PC-3 (cell line): ENCODE results near the gene EGF. TPM values are rescaled to one million over a fixed set of nuclear protein-coding genes. Genes with fewer than 3 reads are reported as not detected.

Experiments used
- ATAC-seq: fragments of 200-7000 bp; cut with Tn5 transposase; 2 replicates; pipeline ENCODE4 v1.9.1; 2020; ENCODE audit warnings: mild to moderate bottlenecking, moderate library complexity
- BruUV-seq: library from RNA; stranded (reverse); fragments of 400-500 nt; replicated peaks from 2 replicates; lab custom pipeline; 2021; lab: Mats Ljungman, UMichigan
- CTCF ChIA-PET: fragments of 300-600 bp; sonication (Branson Sonifier 250); formaldehyde crosslinking; loops from one replicate; lab custom pipeline; 2022; ENCODE audit warnings: antibody characterized with exemption; lab: Charles Lee
- POLR2A ChIA-PET: fragments of 300-600 bp; sonication (Branson Sonifier 250); formaldehyde crosslinking; loops from one replicate; lab custom pipeline; 2022; ENCODE audit warnings: antibody characterized with exemption; ENCODE audit not compliant: unreplicated experiment; lab: Charles Lee
- DNase-seq: peaks from one replicate; pipeline ENCODE4 v3.0.0-alpha.2; 2015
- H2AFZ ChIP-seq: fragments of 300-600 bp; sonication (generic); 2 replicates; pipeline ENCODE4 v1.6.0; 2016; ENCODE audit warnings: antibody characterized with exemption, low read length
- H3F3A ChIP-seq: fragments of 300-600 bp; sonication (generic); one replicate; pipeline ENCODE4 v1.6.0; 2017; ENCODE audit warnings: antibody characterized with exemption, low read length, control low read depth, mild to moderate bottlenecking; ENCODE audit not compliant: unreplicated experiment
- H3K27ac ChIP-seq: fragments of 300-600 bp; sonication (generic); 2 replicates; pipeline ENCODE4 v1.5.1; 2016; ENCODE audit warnings: mild to moderate bottlenecking, low read length
- H3K27me3 ChIP-seq: fragments of 300-600 bp; sonication (generic); 2 replicates; pipeline ENCODE4 v1.6.1; 2016; ENCODE audit warnings: low read length, mixed read lengths
- H3K36me3 ChIP-seq: fragments of 300-600 bp; sonication (generic); 2 replicates; pipeline ENCODE4 v1.6.1; 2016; ENCODE audit warnings: low read depth, mixed run types, low read length, mixed read lengths
- H3K4me1 ChIP-seq: fragments of 300-600 bp; sonication (generic); 2 replicates; pipeline ENCODE4 v1.5.1; 2016; ENCODE audit warnings: low read length; ENCODE audit not compliant: insufficient read depth
- H3K4me2 ChIP-seq: fragments of 300-600 bp; sonication (generic); 2 replicates; pipeline ENCODE4 v1.6.0; 2016; ENCODE audit warnings: low read length
- H3K4me3 ChIP-seq: fragments of 300-600 bp; sonication (generic); 2 replicates; pipeline ENCODE4 v1.5.1; 2016; ENCODE audit warnings: mild to moderate bottlenecking, low read length, mixed read lengths
- H3K79me2 ChIP-seq: fragments of 300-600 bp; sonication (generic); 2 replicates; pipeline ENCODE4 v1.6.1; 2017; ENCODE audit warnings: low read length, mixed read lengths
- H3K9ac ChIP-seq: fragments of 300-600 bp; sonication (generic); 2 replicates; pipeline ENCODE4 v1.6.0; 2016; ENCODE audit warnings: mild to moderate bottlenecking, low read length
- H3K9me2 ChIP-seq: fragments of 300-600 bp; sonication (generic); replicated peaks from 2 replicates; pipeline ENCODE4 v1.6.1; 2016; ENCODE audit warnings: mixed run types, low read length, mixed read lengths
- H3K9me3 ChIP-seq: fragments of 300-600 bp; sonication (generic); 2 replicates; pipeline ENCODE4 v1.6.1; 2016; ENCODE audit warnings: low read length, mixed read lengths
- H4K20me1 ChIP-seq: fragments of 300-600 bp; sonication (generic); 2 replicates; pipeline ENCODE4 v1.6.1; 2016; ENCODE audit warnings: low read length, mixed read lengths
- EZH2 ChIP-seq: fragments of 300-600 bp; sonication (generic); IDR thresholded peaks from one replicate; pipeline ENCODE4 v1.6.1; 2017; ENCODE audit warnings: antibody characterized with exemption, mild to moderate bottlenecking, low read length; ENCODE audit not compliant: unreplicated experiment
- EZH2phosphoT487 ChIP-seq: fragments of 300-600 bp; sonication (generic); IDR thresholded peaks from 2 replicates; pipeline ENCODE4 v1.6.1; 2018; ENCODE audit warnings: mild to moderate bottlenecking, antibody characterized with exemption, low read length, borderline replicate concordance
- intact Hi-C: fragments of 100-400 bp; cut with micrococcal nuclease; formaldehyde crosslinking; loops from 2 replicates; pipeline ENCODE4 v1.9.0; 2023
- total RNA-seq: library from RNA; depleted of rRNA; stranded (reverse); fragments of >200 nt; gene quantifications from 2 replicates; pipeline ENCODE4 v1.2.3, GENCODE V29; 2014
- TF ChIP-seq, protein P1 (sequence below): fragments of 300-600 bp; sonication (generic); conservative IDR thresholded peaks from 2 replicates; pipeline ENCODE4 v1.5.1; 2017; ENCODE audit warnings: antibody characterized with exemption, low read depth, mild to moderate bottlenecking, low read length

EGF gene
- total RNA-seq, 1 experiment from 2014 or later = 6.1 TPM

DNA sequence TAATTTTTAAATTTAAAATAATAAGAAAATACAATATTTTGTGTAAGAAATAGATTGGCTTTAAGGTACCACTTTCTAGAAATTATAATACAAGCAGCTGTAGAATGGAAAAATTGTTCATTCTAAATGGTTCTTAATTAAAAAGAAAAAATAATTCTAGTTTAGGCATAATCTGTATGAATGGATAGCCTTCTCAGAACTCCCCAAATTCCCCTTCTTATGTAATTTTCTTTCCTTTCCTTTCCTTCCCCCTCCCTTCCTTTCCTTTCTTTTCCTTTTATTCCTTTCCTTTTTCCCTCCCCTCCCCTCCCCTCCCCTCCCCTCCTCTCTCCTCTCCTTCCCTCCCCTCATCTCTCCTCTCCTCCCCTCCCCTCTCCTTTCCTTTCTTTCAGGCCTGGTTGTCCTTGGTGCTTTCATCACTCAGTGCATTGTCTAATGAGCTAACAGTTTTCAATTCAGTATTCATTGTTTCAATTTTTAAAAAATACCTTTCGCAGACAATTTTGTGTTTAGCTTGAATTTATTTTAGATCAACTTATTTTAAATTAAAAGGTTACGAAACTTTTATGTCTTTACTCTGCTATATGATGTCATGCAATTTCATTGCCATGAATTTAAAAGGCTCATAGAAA, 35.9 kb upstream of the EGF start:
- no peaks in the 10 kb centered on the region for H3K36me3 ChIP-seq
- CTCF ChIA-PET = no interaction called here
- H3K27ac ChIP-seq = no peak overlapping the region
- no peaks in the 10 kb centered on the region for H4K20me1 ChIP-seq
- intact Hi-C loops = no loop called here
- H3K4me3 ChIP-seq = no peak overlapping the region
- H3K9me2 ChIP-seq = no peaks in the 10 kb centered on the region
- ATAC-seq (no peak), DNase-seq (no peak)
- BruUV-seq = no TSS peak
- no peak overlapping the region for H3K4me2 ChIP-seq
- no peaks in the 10 kb centered on the region for H3K27me3 ChIP-seq
- H3K79me2 ChIP-seq = no peaks in the 10 kb centered on the region
- TF ChIP-seq, protein P1, sequence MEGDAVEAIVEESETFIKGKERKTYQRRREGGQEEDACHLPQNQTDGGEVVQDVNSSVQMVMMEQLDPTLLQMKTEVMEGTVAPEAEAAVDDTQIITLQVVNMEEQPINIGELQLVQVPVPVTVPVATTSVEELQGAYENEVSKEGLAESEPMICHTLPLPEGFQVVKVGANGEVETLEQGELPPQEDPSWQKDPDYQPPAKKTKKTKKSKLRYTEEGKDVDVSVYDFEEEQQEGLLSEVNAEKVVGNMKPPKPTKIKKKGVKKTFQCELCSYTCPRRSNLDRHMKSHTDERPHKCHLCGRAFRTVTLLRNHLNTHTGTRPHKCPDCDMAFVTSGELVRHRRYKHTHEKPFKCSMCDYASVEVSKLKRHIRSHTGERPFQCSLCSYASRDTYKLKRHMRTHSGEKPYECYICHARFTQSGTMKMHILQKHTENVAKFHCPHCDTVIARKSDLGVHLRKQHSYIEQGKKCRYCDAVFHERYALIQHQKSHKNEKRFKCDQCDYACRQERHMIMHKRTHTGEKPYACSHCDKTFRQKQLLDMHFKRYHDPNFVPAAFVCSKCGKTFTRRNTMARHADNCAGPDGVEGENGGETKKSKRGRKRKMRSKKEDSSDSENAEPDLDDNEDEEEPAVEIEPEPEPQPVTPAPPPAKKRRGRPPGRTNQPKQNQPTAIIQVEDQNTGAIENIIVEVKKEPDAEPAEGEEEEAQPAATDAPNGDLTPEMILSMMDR = no peak
- no peak for TF ChIP-seq EZH2phosphoT487
- no peak for TF ChIP-seq EZH2
- no peak overlapping the region for H3K9ac ChIP-seq
- POLR2A ChIA-PET = no interaction called here
- peaks cover 17% of the 10 kb centered on the region for H3K4me1 ChIP-seq
- H2AFZ ChIP-seq = no peak overlapping the region
- no peaks in the 10 kb centered on the region for H3K9me3 ChIP-seq
- no peaks in the 10 kb centered on the region for H3F3A ChIP-seq

DNA sequence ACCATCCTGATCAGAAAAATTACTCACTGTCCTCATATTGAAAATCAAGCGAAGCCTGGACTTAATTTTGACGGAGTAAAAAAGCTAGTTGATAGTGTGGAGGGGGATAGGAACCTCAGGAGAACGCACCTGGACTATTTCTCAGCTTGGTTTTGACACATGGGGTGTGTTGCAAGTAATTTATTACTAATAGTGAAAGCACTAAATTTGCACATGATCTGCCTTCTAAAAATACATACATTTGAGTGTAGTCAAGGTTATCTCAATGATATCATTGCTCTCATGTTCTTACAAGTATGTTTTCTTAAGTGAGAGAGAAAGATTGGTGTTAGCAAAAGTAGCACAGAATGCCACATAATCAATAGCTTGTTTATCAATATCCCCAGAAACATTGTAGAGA, 35.3 kb upstream of the EGF start:
- BruUV-seq = no TSS peak
- no peaks in the 10 kb centered on the region for H3K79me2 ChIP-seq
- ATAC-seq = no peak
- H3K9me2 ChIP-seq = no peaks in the 10 kb centered on the region
- TF ChIP-seq, protein P1 = no peak
- no peak for TF ChIP-seq EZH2phosphoT487
- TF ChIP-seq EZH2 = no peak
- no peaks in the 10 kb centered on the region for H4K20me1 ChIP-seq
- ChIA-PET CTCF (no interaction called here), POLR2A (no interaction called here)
- no peak overlapping the region for H3K9ac ChIP-seq
- no peak overlapping the region for H3K27ac ChIP-seq
- no peaks in the 10 kb centered on the region for H3F3A ChIP-seq
- H3K36me3 ChIP-seq = no peaks in the 10 kb centered on the region
- DNase-seq = no peak
- no peak overlapping the region for H3K4me3 ChIP-seq
- no peaks in the 10 kb centered on the region for H3K27me3 ChIP-seq
- H3K4me1 ChIP-seq = peaks cover 17% of the 10 kb centered on the region
- H3K9me3 ChIP-seq = no peaks in the 10 kb centered on the region
- H3K4me2 ChIP-seq = no peak overlapping the region
- H2AFZ ChIP-seq = no peak overlapping the region
- intact Hi-C loops = no loop called here

DNA sequence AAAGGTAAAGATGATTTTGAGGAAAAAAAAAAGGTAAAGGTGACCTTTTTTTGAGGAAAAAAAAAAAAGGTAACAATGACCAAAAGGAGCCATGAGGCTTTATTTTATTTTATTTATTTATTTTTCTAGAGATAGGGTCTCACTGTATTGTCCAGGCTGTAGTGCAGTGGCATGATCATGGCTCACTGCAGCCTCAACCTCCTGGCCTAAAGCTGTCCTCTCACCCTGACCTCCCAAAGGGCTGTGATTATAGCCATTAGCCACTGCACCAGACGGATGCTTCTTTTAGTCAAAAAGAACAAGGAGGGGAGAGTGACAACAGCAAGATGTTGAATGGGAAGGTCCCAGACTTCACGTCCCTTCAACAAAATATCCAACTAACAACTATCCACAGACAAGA, 34.3 kb upstream of the EGF start:
- POLR2A ChIA-PET = no interaction called here
- peaks cover 17% of the 10 kb centered on the region for H3K4me1 ChIP-seq
- H3K79me2 ChIP-seq = no peaks in the 10 kb centered on the region
- intact Hi-C loops = no loop called here
- H3K4me2 ChIP-seq = no peak overlapping the region
- no peaks in the 10 kb centered on the region for H3K9me3 ChIP-seq
- H3K4me3 ChIP-seq = no peak overlapping the region
- no peaks in the 10 kb centered on the region for H3K36me3 ChIP-seq
- BruUV-seq = no TSS peak
- H3K27me3 ChIP-seq = no peaks in the 10 kb centered on the region
- no peaks in the 10 kb centered on the region for H3K9me2 ChIP-seq
- H4K20me1 ChIP-seq = no peaks in the 10 kb centered on the region
- DNase-seq = no peak
- CTCF ChIA-PET = no interaction called here
- no peak for ATAC-seq
- H3F3A ChIP-seq = no peaks in the 10 kb centered on the region
- H3K9ac ChIP-seq = no peak overlapping the region
- H3K27ac ChIP-seq = no peak overlapping the region
- TF ChIP-seq, protein P1 = no peak
- TF ChIP-seq EZH2phosphoT487 (no peak), EZH2 (no peak)
- H2AFZ ChIP-seq = no peak overlapping the region
